Fibroblast of upper back skin (primary cell): ENCODE results near the gene CSMD2.
A peak's percentile ranks its signal among the peaks of the same experiment; 100 is the strongest.

Source experiments
- DNase-seq: peaks from one replicate; pipeline ENCODE4 v3.0.0-alpha.2; 2013

The CSMD2 gene

GRCh38 chr1:33657833-33658232, 507.2 kb downstream of the CSMD2 start:
- DNase-seq, result no peak

DNA sequence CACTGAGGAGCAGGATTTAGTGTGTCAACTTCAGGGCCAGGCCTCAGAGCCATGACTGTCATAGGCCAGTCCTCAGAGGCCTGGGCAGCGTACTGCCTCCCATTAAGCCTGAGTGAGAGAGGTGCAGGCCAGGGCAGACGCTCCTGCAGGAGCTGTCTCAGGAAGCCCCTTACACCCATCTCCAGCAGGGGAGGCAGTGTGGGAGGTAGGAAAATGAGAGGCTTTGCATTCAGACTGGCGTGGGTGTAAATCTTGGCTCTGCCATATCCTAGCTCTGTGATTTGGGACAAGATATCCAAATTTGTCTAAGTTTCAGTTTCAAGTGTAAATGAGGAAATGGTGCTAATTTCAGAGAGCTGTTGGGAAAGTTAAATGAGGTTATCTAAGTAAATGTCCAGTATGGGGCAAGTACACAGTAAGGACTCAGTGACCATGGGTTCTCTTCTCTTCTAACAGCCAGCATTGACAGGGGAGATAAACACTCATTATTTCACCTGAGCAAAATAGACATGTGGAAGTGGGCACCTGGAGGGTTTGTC, 508.5 kb downstream of the CSMD2 start:
- DNase-seq, result no peak

- DNase-seq, result no peak
These were observed 509.5 kb downstream of the CSMD2 start for GRCh38 chr1:33655496-33655895.

- DNase-seq, result peak; percentile 52
These were observed 510.7 kb downstream of the CSMD2 start for GRCh38 chr1:33654267-33654834.

GRCh38 chr1:33653226-33653625, 511.8 kb downstream of the CSMD2 start:
- DNase-seq, result no peak

GRCh38 chr1:33650708-33651107, 514.3 kb downstream of the CSMD2 start:
- DNase-seq, result no peak

DNA sequence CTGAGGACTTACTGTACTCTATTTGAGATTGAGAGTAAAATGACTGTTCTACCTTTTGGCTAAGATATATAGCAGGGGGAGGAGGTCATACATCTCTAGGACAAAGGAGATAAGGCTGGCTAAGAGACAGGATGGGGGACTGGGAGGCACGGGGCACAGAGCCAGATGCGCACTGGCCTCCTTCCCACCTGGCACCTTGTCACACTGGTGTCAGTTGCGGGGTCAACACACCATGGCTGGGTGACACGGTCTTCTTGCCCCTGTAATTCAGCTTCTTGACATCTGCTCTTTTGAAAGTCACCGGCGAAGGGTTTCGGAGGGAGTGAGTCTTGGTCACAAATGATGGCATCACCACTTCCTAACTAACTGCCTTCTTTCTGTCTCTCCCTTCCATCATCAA, 515.3 kb downstream of the CSMD2 start:
- DNase-seq, result no peak

GRCh38 chr1:33643216-33643615, 521.8 kb downstream of the CSMD2 start:
- no peak for DNase-seq

DNA sequence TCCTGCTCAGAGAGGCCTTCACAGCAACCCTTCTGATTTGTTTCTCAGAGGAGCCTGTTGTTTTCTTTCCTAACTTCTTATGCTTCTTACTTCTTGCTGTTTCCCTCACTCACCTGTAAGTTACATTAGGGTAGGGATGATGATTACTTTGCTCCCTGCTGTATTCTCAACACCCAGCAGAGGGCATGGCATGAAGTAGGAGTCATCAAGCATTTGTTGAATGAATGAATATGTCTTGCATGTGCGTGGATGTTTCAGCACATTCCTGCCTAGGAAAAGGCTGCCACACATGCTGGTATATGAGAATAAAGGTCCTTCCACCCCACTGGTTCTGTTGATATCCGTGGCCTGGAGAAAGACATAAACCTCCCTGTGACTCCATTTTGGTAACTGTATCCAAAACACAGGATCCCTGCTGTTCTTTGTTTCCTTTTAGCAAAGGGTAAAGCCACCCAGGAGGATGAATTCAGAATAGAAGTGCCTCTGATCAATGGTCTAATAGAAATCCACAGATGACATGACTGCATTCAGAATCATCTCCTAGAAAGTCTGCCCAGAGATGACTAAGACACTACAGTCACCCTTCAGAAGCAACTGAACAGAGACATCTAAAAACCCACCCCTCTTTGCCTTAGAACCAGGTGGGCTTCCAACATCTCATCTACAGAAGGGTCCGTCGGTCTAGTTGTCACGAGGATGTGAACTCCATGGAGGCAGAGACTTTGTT, 523.8 kb downstream of the CSMD2 start:
- DNase-seq, result peak; percentile 44

- DNase-seq, result no peak
These were observed 524.8 kb downstream of the CSMD2 start for GRCh38 chr1:33640114-33640660.

DNA sequence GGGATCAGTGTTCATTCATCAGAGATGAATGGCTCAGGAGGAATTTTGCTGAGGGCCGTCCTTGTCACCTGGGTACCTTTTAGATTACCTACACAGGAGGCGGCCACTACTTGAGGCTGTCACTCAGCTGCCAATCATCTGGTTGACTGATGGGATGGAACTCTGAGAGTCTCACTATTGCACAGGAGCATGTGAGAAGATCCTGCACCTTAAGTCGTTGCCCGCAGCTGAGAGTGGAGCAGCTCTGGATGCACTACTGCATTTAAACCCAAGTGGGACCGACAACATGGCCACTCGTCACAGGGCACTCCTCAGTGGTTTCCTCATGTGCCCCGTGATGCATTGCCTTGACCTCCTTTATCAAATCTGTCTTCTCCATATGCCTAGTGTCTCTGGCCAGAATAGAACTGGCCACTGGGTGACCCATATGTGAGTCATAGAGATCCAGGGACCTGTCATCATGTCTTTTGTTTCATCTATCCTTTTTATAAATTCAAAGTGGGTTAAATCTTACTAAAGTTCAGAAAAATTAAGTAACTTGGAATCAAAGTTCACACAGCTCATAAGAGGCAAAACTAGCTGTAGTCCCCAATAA, 527.1 kb downstream of the CSMD2 start:
- DNase-seq, result no peak

GRCh38 chr1:33636209-33636608, 528.8 kb downstream of the CSMD2 start:
- no peak for DNase-seq

- no peak for DNase-seq
These were observed 529.6 kb downstream of the CSMD2 start for GRCh38 chr1:33635336-33636012.

GRCh38 chr1:33634806-33635205, 530.2 kb downstream of the CSMD2 start:
- DNase-seq, result peak; percentile 39

DNA sequence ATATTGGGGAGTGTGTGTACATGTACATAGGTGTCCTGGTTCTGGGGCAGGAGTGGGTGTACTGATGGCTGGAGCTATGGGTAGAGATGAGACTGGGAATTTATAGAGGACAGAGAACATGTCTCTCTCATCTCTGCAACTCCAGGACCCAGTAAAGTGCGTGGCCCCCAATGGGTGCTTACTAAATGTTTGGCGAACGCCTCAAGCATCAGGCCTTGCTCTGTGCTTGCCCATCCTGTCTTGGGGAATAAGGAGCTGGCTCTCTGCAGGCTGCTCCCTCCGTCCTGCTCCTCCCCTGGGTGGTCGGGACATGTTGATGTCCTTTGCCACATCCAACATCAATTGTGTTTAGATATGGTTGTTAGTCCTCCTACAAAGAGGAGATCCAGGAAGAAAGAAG, 530.9 kb downstream of the CSMD2 start:
- no peak for DNase-seq

DNA sequence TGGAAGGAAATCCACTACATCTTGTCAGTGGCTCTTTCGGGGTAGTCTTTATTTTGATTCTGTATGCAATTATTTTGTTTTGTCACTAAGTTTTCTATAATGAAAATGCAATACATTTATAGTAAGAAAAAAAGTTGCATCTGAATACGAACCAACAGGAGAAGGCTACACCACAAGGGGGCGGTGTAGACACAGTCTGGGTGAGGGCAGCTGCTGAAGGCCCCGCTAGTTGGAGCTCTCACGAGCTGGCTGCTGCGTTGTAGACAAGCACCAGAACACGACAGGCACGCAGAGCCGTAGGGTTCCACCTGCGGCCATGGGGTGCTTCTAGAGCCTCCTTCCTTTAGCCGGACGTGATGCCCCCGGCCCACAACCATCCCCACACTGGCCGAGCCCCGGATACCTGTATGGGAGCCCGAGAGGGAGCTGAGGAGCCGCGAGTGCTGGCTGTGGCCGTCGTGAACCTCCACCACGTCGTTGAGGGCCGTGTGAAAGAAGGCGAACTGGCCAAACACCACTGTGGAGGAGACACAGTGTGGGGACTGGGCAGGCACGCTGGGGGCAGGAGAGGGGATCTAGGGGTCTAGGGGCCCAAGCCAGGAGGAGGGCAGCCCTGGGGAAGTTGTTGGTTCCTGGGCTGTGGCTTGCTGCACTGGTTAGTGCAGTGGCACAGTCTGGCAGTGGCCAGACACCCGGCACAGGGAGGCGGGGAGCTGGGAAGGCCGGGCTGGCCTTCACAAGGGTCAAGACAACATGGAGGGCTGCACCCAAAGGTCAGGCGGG, 531.8 kb downstream of the CSMD2 start:
- DNase-seq, result peak; percentile 86

- DNase-seq, result no peak
These were observed 534.3 kb downstream of the CSMD2 start for GRCh38 chr1:33630686-33631085.

GRCh38 chr1:33626801-33627200, 538.2 kb downstream of the CSMD2 start:
- no peak for DNase-seq

GRCh38 chr1:33624991-33625870, 539.8 kb downstream of the CSMD2 start:
- no peak for DNase-seq

DNA sequence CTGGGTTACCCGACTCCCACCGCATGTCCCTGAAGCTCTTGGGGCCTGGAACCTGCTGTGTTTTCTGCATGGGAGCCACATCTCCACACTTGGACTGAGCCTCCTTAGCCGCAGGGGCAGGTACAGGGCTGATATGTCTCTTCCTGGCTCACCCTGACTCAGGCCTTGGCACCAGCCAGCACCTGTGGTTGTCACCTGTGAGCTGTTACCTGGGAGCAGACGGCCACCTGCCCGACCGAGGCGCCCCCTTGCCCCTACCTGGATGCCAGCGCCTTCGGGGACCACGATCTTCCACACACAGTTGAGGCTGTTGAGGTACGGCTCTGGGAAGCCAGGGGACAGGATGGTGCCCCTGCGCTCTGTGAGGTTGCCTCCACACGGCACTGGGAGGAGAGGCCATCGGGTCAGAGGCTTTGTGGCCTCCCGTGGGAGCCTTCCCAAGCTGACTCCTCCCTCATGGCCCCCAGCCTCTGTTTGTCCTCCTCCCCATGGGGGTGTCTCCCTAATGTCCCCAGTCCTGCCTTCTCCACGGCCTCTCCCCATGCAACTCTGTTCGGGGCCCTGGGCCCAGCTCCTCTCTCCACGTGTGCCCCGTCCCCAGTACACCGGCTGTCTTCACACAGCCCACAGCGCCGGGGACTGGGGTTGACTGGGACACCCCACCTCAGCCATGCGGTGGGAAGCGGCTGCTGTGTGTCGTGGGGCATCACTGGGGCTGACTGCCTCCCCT, 540.6 kb downstream of the CSMD2 start:
- DNase-seq, result no peak

DNA sequence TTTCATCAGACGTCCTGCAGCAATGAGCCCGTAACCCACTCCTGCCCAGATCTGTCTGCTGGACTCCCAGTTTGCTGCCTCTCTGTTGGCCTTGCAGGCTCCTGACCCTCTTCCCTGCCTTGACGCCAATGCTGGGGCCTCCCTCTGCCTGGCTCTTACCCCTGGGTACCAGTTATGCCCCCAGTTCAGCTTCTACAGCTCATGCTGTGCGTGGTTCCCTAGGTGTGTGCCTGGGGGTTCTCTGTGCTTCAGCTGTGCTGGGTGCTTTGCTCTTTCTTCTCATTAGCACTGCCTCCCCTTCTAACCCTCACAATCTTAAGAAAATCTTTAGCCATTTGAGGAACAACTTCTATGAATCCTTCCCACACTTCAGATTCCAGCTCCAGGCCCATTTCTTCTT, 541.2 kb downstream of the CSMD2 start:
- no peak for DNase-seq
